Spleen (tissue), 7 donors: ENCODE results near the gene GNB1L.
"Not testable (repeated sequence)": the region's sequence is repeated elsewhere in the genome, so short reads cannot be mapped to it uniquely, and the experiment has no call there.

Source experiments
- POLR2A ChIP-seq, 3 donors: fragments of 450-650 bp; IDR thresholded peaks; one replicate each; pipeline ENCODE4 v1.5.1; 2017; ENCODE audit warnings: antibody characterized with exemption in 3 of 3, mild to moderate bottlenecking in 1 of 3
- POLR2AphosphoS5 ChIP-seq, 3 donors: sonication (generic); formaldehyde crosslinking; IDR thresholded peaks; one replicate each; pipeline ENCODE4 v1.5.1; 2017; ENCODE audit warnings: antibody characterized with exemption in 3 of 3
- TF ChIP-seq, protein P1 (sequence below), 11 experiments: fragments of 200-600 bp in 7 of 11; fragments of 450-650 bp in 4 of 11; sonication (generic) in 4 of 11; IDR thresholded peaks in 8 of 11; conservative IDR thresholded peaks in 3 of 11; 1 replicate in 7 of 11; 2 replicates in 4 of 11; pipeline versions ENCODE4 v1.4.0 to v1.8.0; 2016 to 2021; ENCODE audit warnings: antibody characterized with exemption in 11 of 11, inconsistent platforms in 4 of 11, mild to moderate bottlenecking in 1 of 11
- donor health status: DM: no; HTN: no; CAD: no; lungs with moderate emphysema.
- donor health status: DM: no; HTN: no; CAD: no.
- donor health status: DM: no; HTN: no; CAD: no.

DNA sequence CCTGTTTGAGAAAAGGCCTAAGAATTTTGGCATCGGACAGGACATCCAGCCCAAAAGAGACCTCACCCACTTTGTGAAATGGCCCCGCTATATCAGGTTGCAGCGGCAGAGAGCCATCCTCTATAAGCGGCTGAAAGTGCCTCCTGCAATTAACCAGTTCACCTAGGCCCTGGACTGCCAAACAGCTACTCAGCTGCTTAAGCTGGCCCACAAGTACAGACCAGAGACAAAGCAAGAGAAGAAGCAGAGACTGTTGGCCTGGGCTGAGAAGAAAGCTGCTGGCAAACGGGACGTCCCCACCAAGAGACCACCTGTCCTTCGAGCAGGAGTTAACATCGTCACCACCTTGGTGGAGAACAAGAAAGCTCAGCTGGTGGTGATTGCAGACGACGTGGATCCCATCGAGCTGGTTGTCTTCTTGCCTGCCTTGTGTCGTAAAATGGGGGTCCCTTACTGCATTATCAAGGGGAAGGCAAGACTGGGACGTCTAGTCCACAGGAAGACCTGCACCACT lies 62.2 kb downstream of the GNB1L start:
- TF ChIP-seq, protein P1, sequence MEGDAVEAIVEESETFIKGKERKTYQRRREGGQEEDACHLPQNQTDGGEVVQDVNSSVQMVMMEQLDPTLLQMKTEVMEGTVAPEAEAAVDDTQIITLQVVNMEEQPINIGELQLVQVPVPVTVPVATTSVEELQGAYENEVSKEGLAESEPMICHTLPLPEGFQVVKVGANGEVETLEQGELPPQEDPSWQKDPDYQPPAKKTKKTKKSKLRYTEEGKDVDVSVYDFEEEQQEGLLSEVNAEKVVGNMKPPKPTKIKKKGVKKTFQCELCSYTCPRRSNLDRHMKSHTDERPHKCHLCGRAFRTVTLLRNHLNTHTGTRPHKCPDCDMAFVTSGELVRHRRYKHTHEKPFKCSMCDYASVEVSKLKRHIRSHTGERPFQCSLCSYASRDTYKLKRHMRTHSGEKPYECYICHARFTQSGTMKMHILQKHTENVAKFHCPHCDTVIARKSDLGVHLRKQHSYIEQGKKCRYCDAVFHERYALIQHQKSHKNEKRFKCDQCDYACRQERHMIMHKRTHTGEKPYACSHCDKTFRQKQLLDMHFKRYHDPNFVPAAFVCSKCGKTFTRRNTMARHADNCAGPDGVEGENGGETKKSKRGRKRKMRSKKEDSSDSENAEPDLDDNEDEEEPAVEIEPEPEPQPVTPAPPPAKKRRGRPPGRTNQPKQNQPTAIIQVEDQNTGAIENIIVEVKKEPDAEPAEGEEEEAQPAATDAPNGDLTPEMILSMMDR (IDR thresholded peaks at IDR 0.05 in 8 of 11, conservative IDR thresholded peaks at IDR 0.05 in 3 of 11), result not testable (repeated sequence)
- not testable (repeated sequence) for TF ChIP-seq POLR2A, POLR2AphosphoS5 (IDR thresholded peaks at IDR 0.05)
